Right lobe of liver (tissue), 4 donors: ENCODE data around the gene PPTC7.

Source experiments
- CTCF ChIP-seq, 4 donors: fragments of 200-600 bp in 3 of 4; fragments of 450-650 bp in 1 of 4; IDR thresholded peaks; one replicate each; pipeline versions ENCODE4 v1.5.1 to v1.8.0; 2016 to 2022; ENCODE audit warnings: antibody characterized with exemption in 4 of 4, mild to moderate bottlenecking in 2 of 4
- POLR2A ChIP-seq: fragments of 450-650 bp; IDR thresholded peaks from one replicate; pipeline ENCODE4 v1.6.1; 2017; ENCODE audit warnings: antibody characterized with exemption, mild to moderate bottlenecking
- donor health status: DM: no; HTN: no; CAD: no.
- donor health status: DM: no; HTN: no; CAD: no.
- donor health status: DM: no; HTN: yes; CAD: no.

- TF ChIP-seq POLR2A (no peak), CTCF (IDR thresholded peaks at IDR 0.05) (no peak)
Observed at GRCh38 chr12:110545812-110546211, 37.3 kb downstream of the PPTC7 start.
